GM06990 (cell line): ENCODE data around the gene HBD.

ENCODE experiments used
- DNase-seq: peaks from one replicate; pipeline ENCODE4 v3.0.0-alpha.2; 2011; ENCODE audit not compliant: insufficient read length; ENCODE audit errors: extremely low read depth
- H3K27me3 ChIP-seq: replicated peaks from 2 replicates; pipeline ENCODE4 v1.6.0; 2011; ENCODE audit warnings: low read length; ENCODE audit not compliant: control insufficient read depth, insufficient read depth
- H3K36me3 ChIP-seq: 2 replicates; pipeline ENCODE4 v1.5.1; 2011; ENCODE audit warnings: low read length; ENCODE audit not compliant: control insufficient read depth, insufficient read depth
- H3K4me3 ChIP-seq: replicated peaks from 2 replicates; pipeline ENCODE4 v1.5.1; 2011; ENCODE audit warnings: low read depth, mild to moderate bottlenecking, control low read depth, low read length
- TF ChIP-seq, protein P1 (sequence below): IDR thresholded peaks from 2 replicates; pipeline ENCODE4 v1.5.1; 2011; ENCODE audit warnings: low read length, control low read depth, mild to moderate bottlenecking, inconsistent platforms; ENCODE audit not compliant: insufficient read depth, poor library complexity, severe bottlenecking

Gene HBD

DNA sequence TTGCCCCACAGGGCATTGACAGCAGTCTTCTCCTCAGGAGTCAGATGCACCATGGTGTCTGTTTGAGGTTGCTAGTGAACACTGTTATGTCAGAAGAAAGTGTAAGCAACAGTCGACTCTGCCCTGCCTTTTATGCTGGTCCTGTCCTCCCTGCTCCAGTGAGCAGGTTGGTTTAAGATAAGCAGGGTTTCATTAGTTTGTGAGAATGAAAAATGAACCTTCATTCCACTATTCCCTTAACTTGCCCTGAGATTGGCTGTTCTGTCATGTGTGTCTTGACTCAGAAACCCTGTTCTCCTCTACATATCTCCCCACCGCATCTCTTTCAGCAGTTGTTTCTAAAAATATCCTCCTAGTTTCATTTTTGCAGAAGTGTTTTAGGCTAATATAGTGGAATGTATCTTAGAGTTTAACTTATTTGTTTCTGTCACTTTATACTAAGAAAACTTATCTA is at the start of gene HBD:
HBD (minus strand) TSS at position 103 of the 454 bp plus-strand sequence; CDS start at position 53, 50 bp downstream.
- no peak within 1 kb of the TSS for H3K4me3 ChIP-seq
- DNase-seq: no peak
- TF ChIP-seq, protein P1, sequence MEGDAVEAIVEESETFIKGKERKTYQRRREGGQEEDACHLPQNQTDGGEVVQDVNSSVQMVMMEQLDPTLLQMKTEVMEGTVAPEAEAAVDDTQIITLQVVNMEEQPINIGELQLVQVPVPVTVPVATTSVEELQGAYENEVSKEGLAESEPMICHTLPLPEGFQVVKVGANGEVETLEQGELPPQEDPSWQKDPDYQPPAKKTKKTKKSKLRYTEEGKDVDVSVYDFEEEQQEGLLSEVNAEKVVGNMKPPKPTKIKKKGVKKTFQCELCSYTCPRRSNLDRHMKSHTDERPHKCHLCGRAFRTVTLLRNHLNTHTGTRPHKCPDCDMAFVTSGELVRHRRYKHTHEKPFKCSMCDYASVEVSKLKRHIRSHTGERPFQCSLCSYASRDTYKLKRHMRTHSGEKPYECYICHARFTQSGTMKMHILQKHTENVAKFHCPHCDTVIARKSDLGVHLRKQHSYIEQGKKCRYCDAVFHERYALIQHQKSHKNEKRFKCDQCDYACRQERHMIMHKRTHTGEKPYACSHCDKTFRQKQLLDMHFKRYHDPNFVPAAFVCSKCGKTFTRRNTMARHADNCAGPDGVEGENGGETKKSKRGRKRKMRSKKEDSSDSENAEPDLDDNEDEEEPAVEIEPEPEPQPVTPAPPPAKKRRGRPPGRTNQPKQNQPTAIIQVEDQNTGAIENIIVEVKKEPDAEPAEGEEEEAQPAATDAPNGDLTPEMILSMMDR: no peak
- H3K27me3 ChIP-seq: no peaks in the 10 kb centered on the region
- no peaks in the 10 kb centered on the region for H3K36me3 ChIP-seq

DNA sequence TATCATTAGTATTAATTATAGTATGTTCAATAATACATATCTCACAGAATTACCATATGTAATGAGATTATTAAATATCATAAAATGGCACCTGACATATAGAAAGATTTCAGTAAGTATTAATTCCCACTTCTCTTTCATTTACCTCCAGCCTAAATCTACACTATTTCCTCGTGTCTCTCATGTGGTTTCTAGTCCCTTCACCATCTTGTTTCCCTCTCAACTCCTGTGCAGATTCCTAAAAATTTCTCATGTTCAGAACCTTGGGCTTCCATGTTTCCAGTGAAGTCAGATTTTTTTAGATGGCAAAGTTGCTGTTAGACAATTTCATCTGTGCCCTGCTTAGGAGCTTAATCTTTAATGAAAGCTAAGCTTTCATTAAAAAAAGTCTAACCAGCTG is 49.6 kb upstream of the HBD start:
- Histone ChIP-seq H3K4me3 (no peak overlapping the region), H3K36me3 (no peaks in the 10 kb centered on the region), H3K27me3 (no peaks in the 10 kb centered on the region)
- TF ChIP-seq, protein P1: no peak
- no peak for DNase-seq

DNA sequence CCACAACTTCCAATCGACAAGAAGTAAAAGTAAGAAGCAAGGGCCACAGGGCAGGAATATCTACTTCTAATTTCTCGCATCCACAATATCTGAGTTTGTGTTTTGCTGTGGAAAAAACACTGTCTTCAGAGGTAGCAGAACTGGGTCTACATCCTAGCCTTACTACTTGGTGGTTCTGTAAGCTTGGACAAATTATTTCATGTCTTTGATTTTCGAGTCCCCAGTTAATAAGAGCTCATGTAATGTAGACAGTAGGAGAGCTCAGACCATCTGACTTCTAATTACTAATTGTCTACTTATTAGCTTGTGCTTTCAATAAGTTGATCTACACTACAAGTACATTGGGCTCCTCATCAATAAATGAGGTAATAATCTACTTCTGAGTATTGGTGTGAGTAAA is 48.8 kb upstream of the HBD start:
- Histone ChIP-seq H3K36me3 (no peaks in the 10 kb centered on the region), H3K27me3 (no peaks in the 10 kb centered on the region), H3K4me3 (no peak overlapping the region)
- DNase-seq: no peak
- TF ChIP-seq, protein P1: no peak

DNA sequence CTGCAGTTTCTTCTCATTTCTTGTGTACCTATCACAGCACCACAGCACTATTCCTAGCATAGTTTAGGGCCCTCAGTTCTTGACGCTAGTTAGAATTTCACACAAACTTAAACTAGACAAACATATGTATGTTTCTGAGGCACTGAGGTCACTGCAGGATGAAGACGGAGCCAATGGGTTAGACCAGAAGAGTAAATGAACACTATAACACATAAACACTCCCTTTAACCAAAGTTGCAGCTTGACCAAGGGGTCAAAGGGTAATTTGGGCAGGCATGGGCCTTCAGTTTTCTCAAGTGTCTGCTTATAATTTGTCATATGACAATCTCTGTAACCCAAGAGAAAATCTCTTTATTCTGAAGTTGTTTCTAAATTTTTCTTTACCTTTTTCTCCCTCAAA is 48.3 kb upstream of the HBD start:
- DNase-seq: no peak
- Histone ChIP-seq H3K4me3 (no peak overlapping the region), H3K27me3 (no peaks in the 10 kb centered on the region), H3K36me3 (no peaks in the 10 kb centered on the region)
- TF ChIP-seq, protein P1: no peak

DNA sequence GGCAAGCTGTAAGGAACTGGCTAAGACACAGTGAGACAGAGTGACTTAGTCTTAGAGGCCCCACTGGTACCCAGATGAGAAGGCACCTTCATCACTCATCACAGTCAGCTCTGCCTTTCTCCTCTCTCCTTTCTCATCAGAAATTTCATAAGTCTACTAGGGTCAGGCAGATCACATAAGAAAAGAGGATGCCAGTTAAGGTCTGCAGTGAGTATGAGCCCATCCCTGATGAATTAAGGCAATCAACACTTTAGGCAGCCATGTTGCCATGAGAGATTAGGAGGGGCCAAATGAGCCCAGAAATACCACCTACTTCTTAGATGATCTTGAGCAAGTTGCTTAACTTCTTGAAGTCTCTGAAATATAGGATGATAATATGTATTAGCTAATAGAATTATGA is 47.3 kb upstream of the HBD start:
- DNase-seq: no peak
- no peak overlapping the region for H3K4me3 ChIP-seq
- TF ChIP-seq, protein P1: no peak
- no peaks in the 10 kb centered on the region for H3K36me3 ChIP-seq
- H3K27me3 ChIP-seq: no peaks in the 10 kb centered on the region

DNA sequence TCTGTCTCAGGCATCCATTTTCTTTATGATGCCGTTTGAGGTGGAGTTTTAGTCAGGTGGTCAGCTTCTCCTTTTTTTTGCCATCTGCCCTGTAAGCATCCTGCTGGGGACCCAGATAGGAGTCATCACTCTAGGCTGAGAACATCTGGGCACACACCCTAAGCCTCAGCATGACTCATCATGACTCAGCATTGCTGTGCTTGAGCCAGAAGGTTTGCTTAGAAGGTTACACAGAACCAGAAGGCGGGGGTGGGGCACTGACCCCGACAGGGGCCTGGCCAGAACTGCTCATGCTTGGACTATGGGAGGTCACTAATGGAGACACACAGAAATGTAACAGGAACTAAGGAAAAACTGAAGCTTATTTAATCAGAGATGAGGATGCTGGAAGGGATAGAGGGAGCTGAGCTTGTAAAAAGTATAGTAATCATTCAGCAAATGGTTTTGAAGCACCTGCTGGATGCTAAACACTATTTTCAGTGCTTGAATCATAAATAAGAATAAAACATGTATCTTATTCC is 46.4 kb upstream of the HBD start:
- H3K36me3 ChIP-seq: no peaks in the 10 kb centered on the region
- DNase-seq: peak; percentile 53
- no peak overlapping the region for H3K4me3 ChIP-seq
- TF ChIP-seq, protein P1: no peak
- no peaks in the 10 kb centered on the region for H3K27me3 ChIP-seq
